ENCODE data around the gene MYCBP2.
"Not testable (repeated sequence)": the region's sequence is repeated elsewhere in the genome, so short reads cannot be mapped to it uniquely, and the experiment has no call there.

Gene MYCBP2

DNA sequence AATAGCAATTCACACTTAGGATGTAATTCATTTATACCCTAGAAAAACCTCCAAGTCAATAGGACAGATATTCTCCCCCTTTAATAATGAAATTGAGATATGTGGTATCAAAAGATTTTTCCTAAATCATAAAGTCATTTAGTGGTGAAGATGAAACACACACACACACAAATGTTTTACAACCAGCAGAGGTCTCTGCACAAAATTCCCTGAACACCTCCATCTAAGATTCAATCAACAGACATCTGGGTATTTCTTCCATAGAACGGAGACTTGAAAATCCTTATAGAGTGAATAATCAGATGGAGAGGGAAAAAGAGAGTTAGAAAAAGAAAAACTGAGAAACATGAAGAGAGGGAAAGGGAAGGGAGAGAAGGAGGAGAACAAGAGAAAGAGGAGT is 52.8 kb downstream of the MYCBP2 start:
- no peak for DNase-seq (ENCODE audit: extremely low spot score)
- POLR2A ChIA-PET, result no interaction called here
- TF ChIP-seq, protein P1, sequence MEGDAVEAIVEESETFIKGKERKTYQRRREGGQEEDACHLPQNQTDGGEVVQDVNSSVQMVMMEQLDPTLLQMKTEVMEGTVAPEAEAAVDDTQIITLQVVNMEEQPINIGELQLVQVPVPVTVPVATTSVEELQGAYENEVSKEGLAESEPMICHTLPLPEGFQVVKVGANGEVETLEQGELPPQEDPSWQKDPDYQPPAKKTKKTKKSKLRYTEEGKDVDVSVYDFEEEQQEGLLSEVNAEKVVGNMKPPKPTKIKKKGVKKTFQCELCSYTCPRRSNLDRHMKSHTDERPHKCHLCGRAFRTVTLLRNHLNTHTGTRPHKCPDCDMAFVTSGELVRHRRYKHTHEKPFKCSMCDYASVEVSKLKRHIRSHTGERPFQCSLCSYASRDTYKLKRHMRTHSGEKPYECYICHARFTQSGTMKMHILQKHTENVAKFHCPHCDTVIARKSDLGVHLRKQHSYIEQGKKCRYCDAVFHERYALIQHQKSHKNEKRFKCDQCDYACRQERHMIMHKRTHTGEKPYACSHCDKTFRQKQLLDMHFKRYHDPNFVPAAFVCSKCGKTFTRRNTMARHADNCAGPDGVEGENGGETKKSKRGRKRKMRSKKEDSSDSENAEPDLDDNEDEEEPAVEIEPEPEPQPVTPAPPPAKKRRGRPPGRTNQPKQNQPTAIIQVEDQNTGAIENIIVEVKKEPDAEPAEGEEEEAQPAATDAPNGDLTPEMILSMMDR (IDR thresholded peaks at IDR 0.05; ENCODE audit: control extremely low read depth, extremely low read depth, low read depth, missing control alignments), result no peak
- CTCF ChIA-PET, result interaction anchor here (1.4 to 3.0 kb wide), 2 partner anchors 8 to 22 kb away, joined by 5 to 9 read pairs; no protein-coding TSS in a partner anchor

DNA sequence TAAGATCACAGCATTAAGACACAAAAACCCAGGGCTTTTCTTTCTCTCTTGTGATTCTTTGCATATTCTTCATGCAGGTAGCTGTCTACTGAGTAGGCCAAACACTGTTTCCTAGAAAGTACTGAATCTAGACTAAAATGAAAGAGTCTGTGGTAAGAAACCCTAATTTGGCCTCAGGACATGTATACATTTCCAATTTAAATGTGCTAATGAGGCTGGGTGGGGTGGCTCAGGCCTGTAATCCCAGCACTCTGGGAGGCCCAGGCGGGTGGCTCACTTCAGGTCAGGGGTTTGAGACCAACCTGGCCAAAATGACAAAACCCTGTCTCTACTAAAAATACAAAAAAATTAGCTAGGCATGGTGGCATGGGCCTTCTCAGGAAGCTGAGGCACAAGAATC is 57.8 kb downstream of the MYCBP2 start:
- DNase-seq (ENCODE audit: extremely low spot score), result no peak
- TF ChIP-seq, protein P1 (IDR thresholded peaks at IDR 0.05; ENCODE audit: control extremely low read depth, extremely low read depth, low read depth, missing control alignments), result no peak
- ChIA-PET CTCF (no interaction called here), POLR2A (no interaction called here)

DNA sequence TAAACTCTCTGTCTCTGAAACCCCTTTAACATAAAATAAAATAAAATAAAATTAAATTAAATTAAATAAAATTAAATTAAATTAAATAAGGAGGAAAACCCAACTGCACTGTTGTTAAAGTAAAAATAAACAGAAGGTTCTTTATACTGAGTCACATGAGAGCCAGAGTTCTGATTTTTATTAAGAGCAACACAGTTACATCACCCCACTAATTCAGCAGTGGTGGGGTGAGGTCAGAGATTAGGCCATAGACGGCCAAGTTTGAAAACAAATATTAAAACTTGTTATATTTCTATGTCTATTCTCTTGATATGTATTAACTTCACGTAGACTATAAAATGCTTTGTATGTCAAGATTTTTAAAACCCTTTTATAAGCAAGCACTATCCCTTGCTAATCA is 59.5 kb downstream of the MYCBP2 start:
- no peak for DNase-seq (ENCODE audit: extremely low spot score)
- CTCF ChIA-PET, result no interaction called here
- POLR2A ChIA-PET, result no interaction called here
- TF ChIP-seq, protein P1 (IDR thresholded peaks at IDR 0.05; ENCODE audit: control extremely low read depth, extremely low read depth, low read depth, missing control alignments), result no peak

DNA sequence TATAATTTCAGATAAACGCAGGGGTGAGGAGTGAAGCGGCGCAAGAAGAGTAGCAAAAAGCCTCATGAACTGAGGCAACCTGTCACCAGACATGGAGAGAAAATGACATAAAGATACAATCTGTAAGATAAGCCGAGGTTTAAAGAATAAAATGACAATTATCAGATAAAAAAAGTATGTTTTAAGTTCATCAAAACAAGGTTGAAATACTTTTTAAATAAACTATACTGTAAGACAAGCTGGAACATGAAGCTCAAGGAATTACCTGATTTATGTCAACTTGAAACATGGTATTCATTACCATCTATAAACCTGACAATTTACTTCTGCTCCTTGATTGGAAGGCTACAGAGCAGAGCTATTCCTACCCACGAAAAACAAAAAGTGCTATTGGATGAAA is 61.6 kb downstream of the MYCBP2 start:
- POLR2A ChIA-PET, result no interaction called here
- TF ChIP-seq, protein P1 (IDR thresholded peaks at IDR 0.05; ENCODE audit: control extremely low read depth, extremely low read depth, low read depth, missing control alignments), result no peak
- DNase-seq (ENCODE audit: extremely low spot score), result no peak
- CTCF ChIA-PET, result interaction anchor here (1.0 to 2.0 kb wide), 2 partner anchors 21 to 214 kb away, joined by 3 to 4 read pairs; no protein-coding TSS in a partner anchor

DNA sequence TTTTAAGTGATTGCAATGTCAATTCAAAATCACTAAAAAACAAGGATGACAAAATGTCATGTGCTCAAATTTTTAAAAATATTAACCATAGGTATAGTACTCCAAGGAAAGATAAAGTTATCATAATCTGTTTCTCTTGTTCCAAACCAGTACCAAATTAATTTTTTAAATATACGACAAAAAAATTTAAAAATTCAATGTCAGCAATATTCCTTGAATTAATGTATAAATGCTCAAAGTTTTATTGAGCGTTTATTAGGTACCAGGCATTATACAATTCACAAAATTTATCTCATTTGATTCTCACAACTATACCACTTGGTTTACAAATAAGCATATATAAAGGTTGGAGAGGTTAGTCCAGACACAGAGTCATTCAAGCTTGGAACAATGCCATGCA is 64.7 kb downstream of the MYCBP2 start:
- CTCF ChIA-PET, result no interaction called here
- TF ChIP-seq, protein P1 (IDR thresholded peaks at IDR 0.05; ENCODE audit: control extremely low read depth, extremely low read depth, low read depth, missing control alignments), result no peak
- POLR2A ChIA-PET, result no interaction called here

DNA sequence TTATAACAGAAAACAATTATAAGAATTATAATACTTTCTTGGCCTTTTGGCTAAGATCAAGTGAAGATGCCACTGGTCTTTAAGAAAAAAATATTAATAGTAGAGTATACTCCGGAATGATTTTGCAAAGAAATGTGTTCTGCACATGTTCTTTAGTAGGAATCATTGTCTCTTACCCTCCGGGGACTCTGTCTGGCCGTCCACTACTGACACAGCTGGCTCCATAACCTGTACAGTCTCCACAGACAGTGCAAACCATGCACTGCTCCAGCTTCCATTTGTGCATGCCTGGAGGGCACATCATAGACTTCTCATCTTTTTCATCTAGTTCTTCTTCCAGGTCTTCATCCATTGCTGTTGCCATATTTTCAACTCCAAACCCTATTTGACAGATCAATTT is 75.9 kb downstream of the MYCBP2 start:
- no peak for DNase-seq (ENCODE audit: extremely low spot score)
- TF ChIP-seq, protein P1 (IDR thresholded peaks at IDR 0.05; ENCODE audit: control extremely low read depth, extremely low read depth, low read depth, missing control alignments), result no peak
- ChIA-PET POLR2A (no interaction called here), CTCF (no interaction called here)

More for the DNA sequence above, 64.7 kb downstream of the MYCBP2 start:
- no peak for DNase-seq (ENCODE audit: extremely low spot score)

DNA sequence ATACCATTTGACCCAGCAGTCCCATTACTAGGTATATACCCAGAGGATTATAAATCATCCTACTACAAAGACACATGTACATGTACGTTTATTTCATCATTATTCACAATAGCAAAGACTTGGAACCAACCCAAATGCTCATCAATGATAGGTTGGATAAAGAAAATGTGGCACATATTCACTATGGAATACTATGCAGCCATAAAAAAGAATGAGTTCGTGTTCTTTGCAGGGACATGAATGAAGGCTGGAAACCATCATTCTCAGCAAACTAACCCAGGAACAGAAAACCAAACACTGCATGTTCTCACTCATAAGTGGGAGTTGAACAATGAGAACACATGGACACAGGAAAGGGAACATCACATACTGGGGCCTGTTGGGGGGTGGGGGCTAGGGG is 81.7 kb downstream of the MYCBP2 start:
- CTCF ChIA-PET, result interaction anchor here (1.0 kb wide), 1 partner anchor 27 kb away, joined by 3 read pairs; no protein-coding TSS in a partner anchor
- DNase-seq (ENCODE audit: extremely low spot score); POLR2A ChIA-PET: not testable (repeated sequence)
